COLO668 (cell line): Measurements from ENCODE around the gene GCG.

Experiments used
- DNase-seq: peaks from one replicate; lab custom pipeline; 2025; ENCODE audit not compliant: unreplicated experiment; lab: John Stamatoyannopoulos, UW

The GCG gene

GRCh38 chr2:162153608-162154224 is 1.7 kb upstream of the GCG start:
- peak; percentile 68 for DNase-seq

GRCh38 chr2:162149940-162150339 is 2.1 kb downstream of the GCG start:
- no peak for DNase-seq

GRCh38 chr2:162149466-162149865 is 2.6 kb downstream of the GCG start:
- DNase-seq = no peak

GRCh38 chr2:162148956-162149355 is 3.1 kb downstream of the GCG start:
- DNase-seq = no peak

GRCh38 chr2:162143969-162144368 is 8.1 kb downstream of the GCG start:
- DNase-seq = no peak

GRCh38 chr2:162138310-162138709 is 13.7 kb downstream of the GCG start:
- DNase-seq = no peak

- DNase-seq = no peak
Observed at GRCh38 chr2:162127422-162127821, 24.6 kb downstream of the GCG start.

GRCh38 chr2:162126527-162126926 is 25.5 kb downstream of the GCG start:
- no peak for DNase-seq

- DNase-seq = no peak
Observed at GRCh38 chr2:162126111-162126519, 25.9 kb downstream of the GCG start.

- DNase-seq = no peak
Observed at GRCh38 chr2:162125138-162125537, 26.9 kb downstream of the GCG start.

GRCh38 chr2:162123806-162124758 is 28.0 kb downstream of the GCG start:
- no peak for DNase-seq

GRCh38 chr2:162118166-162119031 is 33.6 kb downstream of the GCG start:
- no peak for DNase-seq

GRCh38 chr2:162116352-162116751 is 35.7 kb downstream of the GCG start:
- no peak for DNase-seq

- no peak for DNase-seq
Observed at GRCh38 chr2:162115076-162115475, 37.0 kb downstream of the GCG start.

GRCh38 chr2:162114271-162114670 is 37.8 kb downstream of the GCG start:
- DNase-seq = no peak

GRCh38 chr2:162113776-162114168 is 38.3 kb downstream of the GCG start:
- DNase-seq = no peak

- DNase-seq = no peak
Observed at GRCh38 chr2:162113088-162113775, 38.8 kb downstream of the GCG start.

- DNase-seq = no peak
Observed at GRCh38 chr2:162111958-162112850, 39.8 kb downstream of the GCG start.

GRCh38 chr2:162107361-162107901 is 44.6 kb downstream of the GCG start:
- no peak for DNase-seq

- no peak for DNase-seq
Observed at GRCh38 chr2:162106746-162107145, 45.3 kb downstream of the GCG start.
